ENCODE measurements around the gene HOMER2. TPM values are rescaled to one million over a fixed set of nuclear protein-coding genes. Genes with fewer than 3 reads are reported as not detected.

HOMER2 gene
- polyA plus RNA-seq, 3 donors = 0.92 to 2.4 (median 1.6) TPM

- H3K9ac ChIP-seq (ENCODE audit: insufficient read depth, low read length, poor library complexity, severe bottlenecking) = no peak overlapping the region
- H3K27me3 ChIP-seq (ENCODE audit: control insufficient read depth in 2 of 2, insufficient read depth in 2 of 2, low read length in 2 of 2) = no peaks in the 10 kb centered on the region
- H3K4me3 ChIP-seq (replicated peaks in 1 of 3; ENCODE audit: low read depth in 2 of 3, low read length in 3 of 3) = no peak overlapping the region
- H2AFZ ChIP-seq (ENCODE audit: insufficient read depth, low read depth, low read length, poor library complexity, severe bottlenecking) = no peak overlapping the region
- Mint-ChIP-seq H3K27me3 (ENCODE audit: low read depth in 3 of 3) (no peaks in the 10 kb centered on the region), H3K36me3 (peaks cover 75 to 99% of the 10 kb centered on the region in 2 donors), H3K4me3 (no peak overlapping the region), H3K4me1 (peaks cover 25% of the 10 kb centered on the region), H3K9me3 (no peaks in the 10 kb centered on the region), H3K27ac (peak overlapping the region in 5 of 7 donors; percentile 2 to 86 (median 46))
- 100% methylated on average over 3 of the region's 4 CpGs for WGBS (ENCODE audit: insufficient coverage)
- intact Hi-C loops (cut with micrococcal nuclease) = no loop called here
- TF ChIP-seq CTCF (IDR thresholded peaks at IDR 0.05) = no peak
- no peak for DNase-seq
- H3K79me2 ChIP-seq (ENCODE audit: insufficient read depth, low read length) = no peaks in the 10 kb centered on the region
- H3K36me3 ChIP-seq (replicated peaks in 1 of 2; ENCODE audit: control insufficient read depth in 1 of 2, insufficient read depth in 2 of 2, low read length in 2 of 2) = peaks cover 92 to 100% of the 10 kb centered on the region in 2 donors
- peaks cover 23 to 25% of the 10 kb centered on the region in 2 donors for H3K4me1 ChIP-seq (ENCODE audit: control insufficient read depth in 1 of 2, insufficient read depth in 2 of 2, low read length in 2 of 2)
- no peaks in the 10 kb centered on the region for H3K9me3 ChIP-seq (replicated peaks in 1 of 2; ENCODE audit: control insufficient read depth in 1 of 2, insufficient read depth in 1 of 2, low read length in 2 of 2)
- no peak overlapping the region for H3K27ac ChIP-seq (ENCODE audit: low read depth in 1 of 2, low read length in 2 of 2)
- H3K4me2 ChIP-seq (replicated peaks; ENCODE audit: extremely low read depth, low read length, poor library complexity, severe bottlenecking) = no peak overlapping the region
- peaks cover 45% of the 10 kb centered on the region for H4K20me1 ChIP-seq (ENCODE audit: insufficient read depth, low read length)
Measured at GRCh38 chr15:82829234-82829633, 123.3 kb downstream of the HOMER2 start.

- H3K36me3 ChIP-seq (replicated peaks in 1 of 2; ENCODE audit: control insufficient read depth in 1 of 2, insufficient read depth in 2 of 2, low read length in 2 of 2) = peaks cover 90 to 96% of the 10 kb centered on the region in 2 donors
- Mint-ChIP-seq H3K27ac (peak overlapping the region in 5 of 7 donors; percentile 19 to 86 (median 46)), H3K27me3 (ENCODE audit: low read depth in 3 of 3) (no peaks in the 10 kb centered on the region), H3K9me3 (no peaks in the 10 kb centered on the region), H3K4me1 (peaks cover 22% of the 10 kb centered on the region), H3K4me3 (no peak overlapping the region), H3K36me3 (peaks cover 66 to 98% of the 10 kb centered on the region in 2 donors)
- no peak overlapping the region for H3K4me3 ChIP-seq (replicated peaks in 1 of 3; ENCODE audit: low read depth in 2 of 3, low read length in 3 of 3)
- peaks cover 40% of the 10 kb centered on the region for H4K20me1 ChIP-seq (ENCODE audit: insufficient read depth, low read length)
- no peaks in the 10 kb centered on the region for H3K79me2 ChIP-seq (ENCODE audit: insufficient read depth, low read length)
- intact Hi-C loops (cut with micrococcal nuclease) = no loop called here
- WGBS (ENCODE audit: insufficient coverage) = 100% methylated on average over 1 of the region's 1 CpG
- H3K9ac ChIP-seq (ENCODE audit: insufficient read depth, low read length, poor library complexity, severe bottlenecking) = no peak overlapping the region
- peak overlapping the region in 1 of 2 donors; percentile 10 for H3K27ac ChIP-seq (ENCODE audit: low read depth in 1 of 2, low read length in 2 of 2)
- H3K27me3 ChIP-seq (ENCODE audit: control insufficient read depth in 2 of 2, insufficient read depth in 2 of 2, low read length in 2 of 2) = no peaks in the 10 kb centered on the region
- peaks cover 19 to 21% of the 10 kb centered on the region in 2 donors for H3K4me1 ChIP-seq (ENCODE audit: control insufficient read depth in 1 of 2, insufficient read depth in 2 of 2, low read length in 2 of 2)
- no peaks in the 10 kb centered on the region for H3K9me3 ChIP-seq (replicated peaks in 1 of 2; ENCODE audit: control insufficient read depth in 1 of 2, insufficient read depth in 1 of 2, low read length in 2 of 2)
- no peak overlapping the region for H2AFZ ChIP-seq (ENCODE audit: insufficient read depth, low read depth, low read length, poor library complexity, severe bottlenecking)
- TF ChIP-seq CTCF (IDR thresholded peaks at IDR 0.05) = no peak
- H3K4me2 ChIP-seq (replicated peaks; ENCODE audit: extremely low read depth, low read length, poor library complexity, severe bottlenecking) = no peak overlapping the region
- no peak for DNase-seq
Measured at GRCh38 chr15:82828075-82828474, 124.4 kb downstream of the HOMER2 start.

Data from CD14-positive monocyte (primary cell).